Measurements from ENCODE around the gene MMP25.
A peak's percentile ranks its signal among the peaks of the same experiment; 100 is the strongest.
"Not testable (repeated sequence)": the region's sequence is repeated elsewhere in the genome, so short reads cannot be mapped to it uniquely, and the experiment has no call there.

MMP25 gene

GRCh38 chr16:3030222-3031212, 15.8 kb upstream of the MMP25 start:
- no peak for DNase-seq

- no peak for DNase-seq
These were observed 13.7 kb upstream of the MMP25 start for GRCh38 chr16:3032624-3033023.

- peak; percentile 66 for DNase-seq
These were observed 10.9 kb upstream of the MMP25 start for GRCh38 chr16:3035289-3035971.

- no peak for DNase-seq
These were observed 10.2 kb upstream of the MMP25 start for GRCh38 chr16:3035972-3036725.

- no peak for DNase-seq
These were observed 9.5 kb upstream of the MMP25 start, which contains the start of gene BICDL2 for GRCh38 chr16:3036726-3037315. BICDL2 (minus strand) TSS chr16:3036944; CDS start chr16:3035496, 1,448 bp downstream.

- peak; percentile 62 for DNase-seq
These were observed 8.1 kb upstream of the MMP25 start for GRCh38 chr16:3038256-3038655.

- DNase-seq, result no peak
These were observed 7.5 kb upstream of the MMP25 start for GRCh38 chr16:3038896-3039295.

GRCh38 chr16:3042376-3042775, 4.0 kb upstream of the MMP25 start:
- no peak for DNase-seq

- no peak for DNase-seq
These were observed 1.7 kb upstream of the MMP25 start for GRCh38 chr16:3044708-3045107.

- no peak for DNase-seq
These were observed 453 bp downstream of the MMP25 start for GRCh38 chr16:3046641-3047386.

- DNase-seq, result no peak
These were observed 993 bp downstream of the MMP25 start for GRCh38 chr16:3047387-3047720.

- DNase-seq, result no peak
These were observed 3.6 kb downstream of the MMP25 start for GRCh38 chr16:3049921-3050481.

- DNase-seq, result no peak
These were observed 4.1 kb downstream of the MMP25 start for GRCh38 chr16:3050487-3050886.

- DNase-seq, result no peak
These were observed 4.6 kb downstream of the MMP25 start for GRCh38 chr16:3051009-3051408.

- DNase-seq, result no peak
These were observed 5.1 kb downstream of the MMP25 start for GRCh38 chr16:3051494-3051893.

- DNase-seq, result not testable (repeated sequence)
These were observed 6.4 kb downstream of the MMP25 start for GRCh38 chr16:3052571-3053329.

GRCh38 chr16:3053330-3053710, 7.0 kb downstream of the MMP25 start:
- DNase-seq, result not testable (repeated sequence)

- DNase-seq, result no peak
These were observed 8.8 kb downstream of the MMP25 start for GRCh38 chr16:3054965-3055733.

GRCh38 chr16:3055734-3056115, 9.4 kb downstream of the MMP25 start:
- not testable (repeated sequence) for DNase-seq

All from NCI-H2171 treated with DMSO at 0.1 percent for 48 hours (cell line).